ENCODE results near the gene KLF7. TPM values are rescaled to one million over a fixed set of nuclear protein-coding genes. Genes with fewer than 3 reads are reported as not detected.
A peak's percentile ranks its signal among the peaks of the same experiment; 100 is the strongest.

Gene KLF7
- total RNA-seq, 2 donors from 2014 or later: 64.2 to 64.5 TPM

DNA sequence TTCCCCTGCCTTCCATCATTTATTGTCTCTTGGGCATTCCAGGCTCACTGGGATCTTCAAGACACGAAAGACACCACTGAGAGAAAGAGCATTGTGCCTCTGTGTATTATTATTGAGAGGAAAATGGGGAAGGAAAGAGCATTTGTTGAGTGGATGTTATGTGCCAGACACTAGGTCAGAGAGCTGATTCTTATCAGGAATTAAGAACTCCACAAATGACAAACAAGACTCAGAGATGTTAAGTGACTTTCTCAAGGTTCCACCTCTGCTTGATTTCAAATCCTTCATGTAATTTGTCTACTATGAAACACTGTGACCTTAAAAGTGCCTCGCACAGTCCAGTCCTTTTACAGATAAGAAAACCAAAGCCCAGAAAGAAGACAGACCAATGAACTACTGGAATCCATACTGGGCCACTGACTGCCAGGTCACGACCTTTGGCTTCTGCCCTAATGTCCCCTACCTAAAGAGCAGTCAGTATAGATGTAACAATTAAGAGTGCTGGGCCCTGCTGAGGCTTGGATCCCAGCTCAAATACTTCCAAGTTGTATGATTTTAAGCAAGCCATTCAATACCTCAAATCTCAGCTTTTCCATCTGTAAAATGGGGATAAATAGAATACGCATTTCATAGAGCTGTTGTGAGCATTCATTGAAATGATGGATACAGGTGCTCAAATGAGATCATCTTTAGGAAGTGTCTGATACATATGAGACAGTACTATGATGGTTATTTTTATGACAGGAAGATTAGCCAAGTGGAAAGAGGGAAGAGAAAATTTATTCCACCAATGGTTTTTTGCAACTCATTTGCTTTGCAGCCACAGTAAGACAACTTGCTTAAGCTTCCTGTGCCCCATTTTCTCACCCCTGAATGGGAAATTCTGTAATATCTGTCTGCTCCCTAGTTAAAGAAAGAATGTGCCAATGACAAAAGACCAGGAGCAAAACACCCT is 10.9 kb downstream of the KLF7 start:
- intact Hi-C loops (cut with DNase I): no loop called here
- no peak for DNase-seq (ENCODE audit: low spot score)

DNA sequence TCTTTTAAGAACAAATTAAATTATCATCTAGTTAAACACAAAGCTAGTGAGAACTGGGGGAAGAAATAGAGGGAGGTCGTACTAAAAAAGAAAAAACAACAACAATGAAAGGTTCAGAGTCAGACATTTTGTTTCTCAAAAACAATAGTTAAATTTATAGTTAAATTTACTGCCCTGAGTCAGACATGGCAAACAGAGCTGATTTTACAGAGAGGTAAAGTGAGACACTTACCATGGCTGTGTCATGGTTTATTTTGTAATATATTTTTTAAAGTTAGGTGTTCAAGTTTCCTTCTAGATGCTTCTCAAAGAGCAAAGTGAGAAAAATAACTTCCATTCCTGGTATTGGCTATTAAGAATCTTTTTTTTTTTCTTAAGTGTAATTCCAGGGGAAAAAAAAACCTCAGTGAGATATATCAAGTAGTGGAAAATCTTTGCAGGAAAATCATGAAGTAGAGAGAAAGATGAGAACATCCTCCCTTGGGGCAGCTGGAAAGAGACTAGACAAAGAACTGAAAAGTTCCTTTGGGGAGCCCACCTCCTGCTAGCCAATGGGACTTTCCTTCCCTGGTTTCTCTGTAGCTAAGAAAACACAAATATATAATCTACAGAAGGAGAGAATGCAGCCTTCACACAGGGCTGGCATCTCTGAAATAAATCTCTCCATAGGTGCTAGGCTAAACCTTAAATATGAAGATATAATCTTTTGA is 12.3 kb downstream of the KLF7 start:
- no peak for DNase-seq (ENCODE audit: low spot score)
- intact Hi-C loops (cut with DNase I): no loop called here

GRCh38 chr2:207151048-207151447 is 14.7 kb downstream of the KLF7 start:
- intact Hi-C loops (cut with DNase I): no loop called here

DNA sequence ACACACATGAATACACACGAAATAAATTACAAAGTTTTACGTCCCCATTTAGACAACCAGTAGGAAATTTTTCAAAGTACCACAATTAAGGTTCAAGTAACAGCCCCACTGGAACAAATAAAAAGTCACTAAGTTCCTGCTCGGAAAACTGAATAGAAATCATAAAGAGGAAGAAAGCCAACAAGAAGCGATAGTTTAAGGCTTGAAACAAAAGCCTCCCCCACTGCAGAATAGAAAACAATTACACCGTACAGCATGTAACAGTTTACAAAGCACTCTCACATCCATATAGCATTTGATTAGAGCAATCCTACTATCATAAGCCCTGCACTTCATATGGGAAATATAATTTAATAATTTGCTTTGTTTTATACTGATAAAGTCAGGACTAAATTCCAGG is 15.5 kb downstream of the KLF7 start:
- DNase-seq (ENCODE audit: low spot score): no peak
- intact Hi-C loops (cut with DNase I): no loop called here

More at GRCh38 chr2:207151048-207151447, 14.7 kb downstream of the KLF7 start:
- no peak for DNase-seq (ENCODE audit: low spot score)

DNA sequence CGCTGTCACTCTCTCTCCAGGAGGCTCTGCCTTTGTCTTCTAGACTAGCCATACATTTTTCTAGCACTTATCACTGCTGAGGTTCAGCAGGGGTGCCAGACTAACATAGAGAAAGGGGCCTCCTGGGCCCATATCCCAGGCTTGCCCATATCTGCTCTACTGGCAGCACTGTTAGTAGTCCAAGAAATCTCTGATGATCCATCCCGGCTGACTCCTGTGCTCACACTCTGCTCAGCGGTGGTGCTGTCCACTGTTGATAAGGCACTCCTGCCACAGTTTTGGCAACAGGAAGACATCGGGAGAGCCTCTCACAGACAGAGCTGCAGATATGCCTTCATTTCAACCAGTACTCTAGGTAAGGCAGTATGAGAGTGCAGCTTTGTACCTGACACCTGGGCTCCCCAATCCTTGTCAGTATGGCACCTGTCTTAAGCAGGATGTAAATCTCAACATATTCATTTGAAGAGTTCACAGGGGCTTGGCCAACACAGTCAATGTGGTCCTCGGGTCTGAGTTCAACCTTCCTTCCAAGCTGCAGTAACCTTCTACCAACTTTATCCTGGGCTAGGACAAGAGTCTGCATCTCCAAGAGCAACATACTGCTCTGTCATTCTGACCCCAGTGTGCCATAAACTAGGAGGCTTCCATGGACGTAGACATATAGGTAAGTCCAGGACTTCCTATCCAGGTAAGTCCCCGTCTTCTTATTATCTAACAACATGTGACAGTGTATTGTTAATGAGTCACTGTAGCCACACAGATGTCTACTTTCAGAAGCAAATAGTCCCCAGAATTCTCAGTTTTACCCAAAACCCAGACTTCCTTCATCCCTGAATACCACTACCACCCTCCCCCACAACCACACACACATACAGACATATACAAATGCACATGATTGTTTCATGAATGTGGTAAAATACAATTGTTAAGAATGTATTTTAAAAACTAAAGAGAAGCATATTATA is 16.2 kb downstream of the KLF7 start:
- DNase-seq (ENCODE audit: low spot score): peak; percentile 76
- intact Hi-C loops (cut with DNase I): no loop called here

DNA sequence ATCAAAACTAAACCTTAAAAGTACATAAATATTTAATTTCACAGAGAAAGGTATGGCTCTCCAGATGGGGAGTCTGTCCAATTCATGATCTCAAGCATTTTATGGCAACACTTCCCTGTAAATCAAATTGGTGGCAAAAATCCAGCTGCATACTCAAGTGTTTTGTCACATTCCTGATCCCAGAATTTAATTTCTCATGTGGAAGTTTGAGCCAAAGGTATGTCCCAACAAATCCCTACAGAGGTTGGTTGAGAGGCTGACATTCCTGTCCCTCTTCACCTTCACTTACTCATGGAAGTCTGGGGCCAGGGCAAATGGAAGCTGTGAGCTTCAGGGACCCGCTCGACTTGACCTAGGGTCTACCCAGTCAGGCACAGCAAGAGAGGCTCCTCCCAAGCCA is 17.7 kb downstream of the KLF7 start:
- intact Hi-C loops (cut with DNase I): no loop called here

DNA sequence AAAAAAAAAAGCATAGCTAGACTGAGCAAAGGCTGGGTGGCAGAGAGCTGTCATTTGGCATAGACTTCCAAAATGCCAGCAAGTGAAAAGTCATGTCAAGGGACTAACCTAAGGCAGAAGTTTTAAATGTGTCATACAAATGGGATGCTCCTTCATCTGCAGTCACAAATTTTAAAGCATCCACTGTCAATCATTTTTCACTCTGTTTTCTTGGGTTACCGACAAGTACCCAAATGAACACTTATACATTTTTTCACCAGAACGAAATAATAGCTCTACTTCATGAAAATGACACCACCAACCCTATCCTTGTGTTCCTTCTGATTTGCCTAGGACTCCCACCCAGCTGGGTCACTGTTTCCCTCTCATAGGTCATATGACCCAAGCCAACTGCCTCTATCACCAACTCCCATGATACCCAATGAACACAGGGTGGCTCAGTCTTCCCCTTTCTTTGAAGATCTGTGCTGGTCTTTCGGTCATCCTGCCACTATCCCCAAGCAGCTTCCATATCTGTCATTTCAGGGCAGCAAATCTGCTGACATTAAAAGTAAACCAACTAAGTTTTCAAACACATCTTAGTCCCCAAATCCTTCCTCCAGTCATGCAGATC is 21.5 kb downstream of the KLF7 start:
- intact Hi-C loops (cut with DNase I): no loop called here
- DNase-seq (ENCODE audit: low spot score): no peak

More for the DNA sequence above, 17.7 kb downstream of the KLF7 start:
- no peak for DNase-seq (ENCODE audit: low spot score)

GRCh38 chr2:207143215-207144172 is 22.3 kb downstream of the KLF7 start:
- peak; percentile 93 for DNase-seq (ENCODE audit: low spot score)

DNA sequence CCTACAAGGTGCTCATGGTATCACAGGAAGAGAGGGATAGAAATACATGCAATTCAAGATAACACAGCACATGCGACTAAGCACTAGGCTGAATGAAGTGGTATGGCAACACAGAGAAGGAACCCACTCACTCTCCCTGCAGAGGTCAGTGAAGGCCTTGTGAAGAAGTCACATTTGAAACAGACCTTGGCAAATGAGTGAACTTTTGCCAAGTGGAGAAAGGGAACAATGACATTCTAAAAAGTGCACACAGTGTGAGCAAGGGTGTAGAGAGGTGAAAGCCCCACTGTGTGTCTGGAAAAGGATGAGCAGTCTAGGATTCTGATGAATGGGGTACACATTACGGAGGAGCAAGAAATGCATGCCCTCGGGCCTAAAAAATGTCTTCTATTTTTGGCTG is 23.3 kb downstream of the KLF7 start:
- DNase-seq (ENCODE audit: low spot score): no peak
- intact Hi-C loops (cut with DNase I): no loop called here

More at GRCh38 chr2:207143215-207144172, 22.3 kb downstream of the KLF7 start:
- intact Hi-C loops (cut with DNase I): no loop called here

DNA sequence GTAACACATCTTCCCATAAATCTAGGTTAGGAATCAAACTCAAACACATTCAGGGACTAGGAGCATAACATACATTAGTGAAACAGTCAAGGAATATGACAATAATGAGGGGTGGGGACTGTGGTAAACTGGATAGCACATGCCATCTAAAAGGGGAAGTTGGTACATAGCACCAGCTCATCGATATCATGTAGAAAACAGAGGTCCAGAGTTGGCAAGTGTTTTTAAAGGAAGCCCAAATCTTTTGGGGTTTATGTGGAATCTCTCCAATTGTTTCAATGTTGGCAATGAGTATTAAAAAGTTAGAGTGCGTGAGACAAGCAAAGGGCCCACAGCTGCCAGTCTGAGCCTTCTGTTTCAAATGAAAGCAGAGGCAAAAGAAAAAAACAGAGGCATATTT is 24.4 kb downstream of the KLF7 start:
- DNase-seq (ENCODE audit: low spot score): no peak
- intact Hi-C loops (cut with DNase I): no loop called here

DNA sequence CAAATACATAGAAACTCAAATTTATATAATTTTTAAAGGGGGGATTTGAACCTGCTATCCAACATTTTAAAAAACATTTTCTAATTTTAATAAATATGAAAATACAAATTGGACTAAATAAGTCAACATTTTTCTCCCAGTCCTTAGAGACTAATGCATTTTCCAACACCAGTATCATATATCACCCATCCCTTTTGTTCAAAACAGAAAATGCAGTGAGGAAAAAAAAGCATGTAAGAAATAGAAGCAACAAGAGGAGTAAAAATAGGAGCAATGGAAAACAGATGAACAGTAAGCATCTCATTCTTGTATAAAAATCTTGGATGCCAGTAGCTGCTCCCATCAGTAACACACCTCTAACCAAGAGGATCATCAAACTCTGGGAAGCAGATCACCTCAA is 25.5 kb downstream of the KLF7 start:
- intact Hi-C loops (cut with DNase I): no loop called here
- no peak for DNase-seq (ENCODE audit: low spot score)

DNA sequence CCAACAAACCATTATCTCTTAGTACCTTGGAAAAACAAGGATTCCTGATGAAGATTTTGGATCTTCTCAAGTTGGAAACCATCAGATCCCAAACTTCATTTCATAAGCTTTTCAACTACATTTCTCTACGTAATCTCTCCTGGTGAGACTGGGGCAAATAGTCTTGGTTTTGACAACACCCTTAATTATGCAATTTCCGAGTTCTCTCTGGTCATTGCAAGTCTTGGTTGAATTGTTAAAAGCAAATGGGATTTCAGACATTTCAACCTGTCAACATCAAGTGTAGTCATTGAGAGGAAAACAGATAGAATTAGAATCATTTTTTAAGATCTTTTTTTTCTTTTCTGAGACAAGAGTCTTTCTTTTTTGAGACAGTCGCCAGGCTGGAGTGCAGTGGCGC is 26.2 kb downstream of the KLF7 start:
- no peak for DNase-seq (ENCODE audit: low spot score)
- intact Hi-C loops (cut with DNase I): no loop called here

GRCh38 chr2:207138627-207139297 is 27.0 kb downstream of the KLF7 start:
- no peak for DNase-seq (ENCODE audit: low spot score)
- intact Hi-C loops (cut with DNase I): no loop called here

GRCh38 chr2:207137596-207138337 is 28.0 kb downstream of the KLF7 start:
- intact Hi-C loops (cut with DNase I): no loop called here

DNA sequence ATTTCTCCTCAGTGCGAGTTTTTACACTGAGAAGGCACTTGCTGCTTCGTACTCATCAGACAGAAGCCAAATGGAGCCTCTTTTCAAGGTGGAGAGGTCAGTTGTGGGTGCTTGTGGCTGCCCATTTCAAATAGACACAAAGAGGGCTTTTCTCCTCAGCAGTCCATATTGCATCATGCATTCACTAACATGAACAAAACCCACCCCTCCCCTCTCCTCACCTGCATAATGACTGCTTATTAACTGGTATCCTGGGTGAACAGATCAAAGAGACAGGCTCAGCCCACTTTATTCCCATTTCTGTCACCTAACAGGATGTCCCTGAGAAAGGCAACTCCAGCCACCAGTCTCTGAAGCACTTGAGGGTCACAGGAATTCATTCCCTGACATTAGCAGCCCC is 28.9 kb downstream of the KLF7 start:
- intact Hi-C loops (cut with DNase I): no loop called here
- DNase-seq (ENCODE audit: low spot score): no peak

More at GRCh38 chr2:207137596-207138337, 28.0 kb downstream of the KLF7 start:
- DNase-seq (ENCODE audit: low spot score): no peak

GRCh38 chr2:207135801-207136457 is 29.8 kb downstream of the KLF7 start:
- no peak for DNase-seq (ENCODE audit: low spot score)
- intact Hi-C loops (cut with DNase I): no loop called here

Data from posterior vena cava (tissue), 2 donors.